RCC 7860 (cell line): Measurements from ENCODE around the gene POLR1H.

Source experiments
- DNase-seq: peaks from one replicate; pipeline ENCODE4 v3.0.0-alpha.2; 2015; ENCODE audit warnings: low spot score
- FAIRE-seq: peaks from 2 replicates; lab custom pipeline; 2012; peaks lifted over from hg19 to GRCh38; lab: Jason Lieb, UNC

The POLR1H gene

GRCh38 chr6:30092852-30093543 is 31.9 kb downstream of the POLR1H start:
- DNase-seq (no peak), FAIRE-seq (no peak)

- DNase-seq (no peak), FAIRE-seq (no peak)
These were observed 33.0 kb downstream of the POLR1H start for GRCh38 chr6:30093951-30094661.

- FAIRE-seq (no peak), DNase-seq (no peak)
These were observed 35.8 kb downstream of the POLR1H start for GRCh38 chr6:30096829-30097228.

- FAIRE-seq (no peak), DNase-seq (no peak)
These were observed 37.1 kb downstream of the POLR1H start for GRCh38 chr6:30097902-30098768.

- FAIRE-seq: no peak
- DNase-seq: no peak
These were observed 39.1 kb downstream of the POLR1H start for GRCh38 chr6:30100154-30100553.

- no peak for DNase-seq
- no peak for FAIRE-seq
These were observed 39.7 kb downstream of the POLR1H start for GRCh38 chr6:30100585-30101443.

GRCh38 chr6:30101444-30102413 is 40.7 kb downstream of the POLR1H start:
- no peak for FAIRE-seq
- peak; percentile 65 for DNase-seq

- no peak for DNase-seq
- FAIRE-seq: no peak
These were observed 41.4 kb downstream of the POLR1H start for GRCh38 chr6:30102414-30102969.

GRCh38 chr6:30102970-30103871 is 42.2 kb downstream of the POLR1H start:
- DNase-seq (peak; percentile 64), FAIRE-seq (no peak)

GRCh38 chr6:30103872-30104179 is 42.8 kb downstream of the POLR1H start:
- DNase-seq (no peak), FAIRE-seq (no peak)

- DNase-seq (no peak), FAIRE-seq (no peak)
These were observed 43.6 kb downstream of the POLR1H start for GRCh38 chr6:30104661-30105060.

- DNase-seq (no peak), FAIRE-seq (no peak)
These were observed 50.3 kb downstream of the POLR1H start for GRCh38 chr6:30111266-30111856.

GRCh38 chr6:30112402-30112994 is 51.4 kb downstream of the POLR1H start:
- FAIRE-seq: no peak
- no peak for DNase-seq

- FAIRE-seq: no peak
These were observed 52.1 kb downstream of the POLR1H start, which contains the start of gene TRIM31 for GRCh38 chr6:30113003-30113759. Gene TRIM31 (minus strand): TSS chr6:30113090. CDS start chr6:30112805, 285 bp downstream.

GRCh38 chr6:30113841-30114240 is 52.8 kb downstream of the POLR1H start:
- no peak for DNase-seq
- no peak for FAIRE-seq

More at GRCh38 chr6:30113003-30113759, 52.1 kb downstream of the POLR1H start, which contains the start of gene TRIM31:
- peak; percentile 21 for DNase-seq
